HG02642 (cell line): ENCODE data around the gene PARD3.
"Not testable (repeated sequence)": the region's sequence is repeated elsewhere in the genome, so short reads cannot be mapped to it uniquely, and the experiment has no call there.

Experiments
- ATAC-seq: cut with Tn5 transposase; IDR thresholded peaks from one replicate; pipeline ENCODE4 v1.9.1; 2021; ENCODE audit warnings: mild to moderate bottlenecking; ENCODE audit not compliant: unreplicated experiment, poor library complexity

PARD3 gene

GRCh38 chr10:34815185-34816084 is at the start of gene PARD3:
TSS of gene PARD3 (minus strand) at chr10:34815296. CDS start at chr10:34814995, 301 bp downstream.
- ATAC-seq = peak; percentile 56

GRCh38 chr10:34864149-34865067 is 49.3 kb upstream of the PARD3 start:
- ATAC-seq = no peak

GRCh38 chr10:34862892-34863291 is 47.8 kb upstream of the PARD3 start:
- no peak for ATAC-seq

GRCh38 chr10:34861293-34862021 is 46.4 kb upstream of the PARD3 start:
- no peak for ATAC-seq

GRCh38 chr10:34859170-34859569 is 44.1 kb upstream of the PARD3 start:
- ATAC-seq = no peak

- ATAC-seq = no peak
These were observed 42.9 kb upstream of the PARD3 start for GRCh38 chr10:34858003-34858402.

- ATAC-seq = no peak
These were observed 39.1 kb upstream of the PARD3 start for GRCh38 chr10:34854147-34854601.

- no peak for ATAC-seq
These were observed 38.3 kb upstream of the PARD3 start for GRCh38 chr10:34853357-34853756.

GRCh38 chr10:34850558-34850957 is 35.5 kb upstream of the PARD3 start:
- ATAC-seq = no peak

GRCh38 chr10:34850036-34850435 is 34.9 kb upstream of the PARD3 start:
- ATAC-seq = no peak

GRCh38 chr10:34845070-34845469 is 30.0 kb upstream of the PARD3 start:
- ATAC-seq = no peak

- ATAC-seq = no peak
These were observed 29.4 kb upstream of the PARD3 start for GRCh38 chr10:34844448-34844847.

- not testable (repeated sequence) for ATAC-seq
These were observed 28.4 kb upstream of the PARD3 start for GRCh38 chr10:34843470-34843869.

- no peak for ATAC-seq
These were observed 23.3 kb upstream of the PARD3 start for GRCh38 chr10:34838366-34838900.

- peak; percentile 60 for ATAC-seq
These were observed 20.9 kb upstream of the PARD3 start for GRCh38 chr10:34835908-34836508.

- ATAC-seq = no peak
These were observed 19.2 kb upstream of the PARD3 start for GRCh38 chr10:34834274-34834673.

- ATAC-seq = no peak
These were observed 15.2 kb upstream of the PARD3 start for GRCh38 chr10:34830217-34830822.

- no peak for ATAC-seq
These were observed 12.0 kb upstream of the PARD3 start for GRCh38 chr10:34826857-34827766.
